OCI-LY1 (cell line): ENCODE results near the gene ODAD3.
"Not testable (repeated sequence)": the region's sequence is repeated elsewhere in the genome, so short reads cannot be mapped to it uniquely, and the experiment has no call there.

Experiments
- CTCF ChIP-seq: fragments of 200-600 bp; sonication (generic), shearing (Covaris generic); IDR thresholded peaks from 2 replicates; pipeline ENCODE4 v1.5.1; 2017; ENCODE audit warnings: mild to moderate bottlenecking, antibody characterized with exemption, low read length, moderate library complexity, mixed read lengths
- EZH2 ChIP-seq: fragments of 200-600 bp; sonication (generic), shearing (Covaris generic); IDR thresholded peaks from 2 replicates; pipeline ENCODE4 v1.8.0; 2017; ENCODE audit warnings: borderline replicate concordance, mixed run types, mild to moderate bottlenecking, antibody characterized with exemption, low read length, moderate library complexity, mixed read lengths

DNA sequence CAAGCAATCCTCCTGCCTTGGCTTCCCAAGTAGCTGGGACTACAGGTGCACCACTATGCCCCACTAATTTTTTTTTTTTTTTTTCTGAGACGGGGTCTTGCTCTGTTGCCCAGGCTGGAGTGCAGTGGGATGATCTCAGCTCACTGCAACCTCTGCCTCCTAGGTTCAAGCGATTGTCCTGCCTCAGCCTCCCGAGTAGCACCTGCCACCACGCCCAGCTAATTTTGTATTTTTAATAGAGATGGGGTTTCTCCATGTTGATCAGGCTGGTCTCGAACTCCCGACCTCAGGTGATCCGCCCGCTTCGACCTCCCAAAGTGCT, 20.3 kb upstream of the ODAD3 start:
- TF ChIP-seq CTCF, EZH2: not testable (repeated sequence)
